ENCODE measurements around the gene DARS1. TPM values are rescaled to one million over a fixed set of nuclear protein-coding genes. Genes with fewer than 3 reads are reported as not detected.
"Not testable (repeated sequence)": the region's sequence is repeated elsewhere in the genome, so short reads cannot be mapped to it uniquely, and the experiment has no call there.

Gene DARS1
- total RNA-seq, 6 experiments from 2014 or later: 65.6 to 74.3 (median 71.3) TPM

GRCh38 chr2:135898234-135898786 lies 87.1 kb downstream of the DARS1 start:
- Mint-ChIP-seq H3K9me3 (no peaks in the 10 kb centered on the region), H3K27ac (no peak overlapping the region), H3K27me3 (ENCODE audit: insufficient read depth) (no peaks in the 10 kb centered on the region; the same call in 1 of the 2 replicates), H3K4me3 (no peak overlapping the region), H3K4me1 (ENCODE audit: low read depth) (peaks cover 5% of the 10 kb centered on the region; the same call in 1 of the 2 replicates), H3K36me3 (ENCODE audit: low read depth) (peaks cover 10% of the 10 kb centered on the region; the same call in 1 of the 2 replicates)
- TF ChIP-seq CTCF (IDR thresholded peaks at IDR 0.05): no peak
- no peak for DNase-seq

GRCh38 chr2:135894930-135895329 lies 90.5 kb downstream of the DARS1 start:
- no peak overlapping the region for H3K27ac Mint-ChIP-seq
- DNase-seq: no peak
- peaks cover 6% of the 10 kb centered on the region; the same call in 1 of the 2 replicates for H3K4me1 Mint-ChIP-seq (ENCODE audit: low read depth)
- TF ChIP-seq CTCF (IDR thresholded peaks at IDR 0.05): no peak
- no peaks in the 10 kb centered on the region for H3K9me3 Mint-ChIP-seq
- no peak overlapping the region for H3K4me3 Mint-ChIP-seq
- H3K36me3 Mint-ChIP-seq (ENCODE audit: low read depth): peaks cover 10% of the 10 kb centered on the region; the same call in 1 of the 2 replicates
- H3K27me3 Mint-ChIP-seq (ENCODE audit: insufficient read depth): peaks cover under 1% of the 10 kb centered on the region

- H3K27me3 Mint-ChIP-seq (ENCODE audit: insufficient read depth): peaks cover 4% of the 10 kb centered on the region
- no peak for TF ChIP-seq CTCF (IDR thresholded peaks at IDR 0.05)
- H3K27ac Mint-ChIP-seq: no peak overlapping the region
These were observed 92.0 kb downstream of the DARS1 start for GRCh38 chr2:135893374-135893794.

GRCh38 chr2:135890835-135891234 lies 94.6 kb downstream of the DARS1 start:
- no peak overlapping the region for H3K4me3 Mint-ChIP-seq
- no peak overlapping the region for H3K27ac Mint-ChIP-seq
- DNase-seq: no peak
- TF ChIP-seq CTCF (IDR thresholded peaks at IDR 0.05): no peak
- peaks cover 10% of the 10 kb centered on the region for H3K27me3 Mint-ChIP-seq (ENCODE audit: insufficient read depth)
- H3K4me1 Mint-ChIP-seq (ENCODE audit: low read depth): peaks cover 6% of the 10 kb centered on the region; the same call in 1 of the 2 replicates
- H3K36me3 Mint-ChIP-seq (ENCODE audit: low read depth): peaks cover 5% of the 10 kb centered on the region; the same call in 1 of the 2 replicates
- peaks cover 17% of the 10 kb centered on the region for H3K9me3 Mint-ChIP-seq

More at GRCh38 chr2:135893374-135893794, 92.0 kb downstream of the DARS1 start:
- no peak for DNase-seq
- Mint-ChIP-seq H3K4me1 (ENCODE audit: low read depth) (peaks cover 6% of the 10 kb centered on the region; the same call in 1 of the 2 replicates), H3K4me3 (no peak overlapping the region), H3K36me3 (ENCODE audit: low read depth) (peaks cover 5% of the 10 kb centered on the region; the same call in 1 of the 2 replicates), H3K9me3 (peaks cover 11% of the 10 kb centered on the region)

GRCh38 chr2:135890149-135890548 lies 95.3 kb downstream of the DARS1 start:
- H3K9me3 Mint-ChIP-seq: peaks cover 17% of the 10 kb centered on the region
- no peak for DNase-seq
- H3K4me1 Mint-ChIP-seq (ENCODE audit: low read depth): peaks cover 6% of the 10 kb centered on the region; the same call in 1 of the 2 replicates
- H3K36me3 Mint-ChIP-seq (ENCODE audit: low read depth): peaks cover 5% of the 10 kb centered on the region; the same call in 1 of the 2 replicates
- H3K27ac Mint-ChIP-seq: no peak overlapping the region
- no peak for TF ChIP-seq CTCF (IDR thresholded peaks at IDR 0.05)
- peaks cover 11% of the 10 kb centered on the region for H3K27me3 Mint-ChIP-seq (ENCODE audit: insufficient read depth)
- H3K4me3 Mint-ChIP-seq: no peak overlapping the region

- H3K4me3 Mint-ChIP-seq; H3K36me3 Mint-ChIP-seq (ENCODE audit: low read depth); H3K4me1 Mint-ChIP-seq (ENCODE audit: low read depth); H3K27ac Mint-ChIP-seq; DNase-seq: not testable (repeated sequence)
- Mint-ChIP-seq H3K9me3 (peaks cover 17% of the 10 kb centered on the region), H3K27me3 (ENCODE audit: insufficient read depth) (peaks cover 13% of the 10 kb centered on the region)
These were observed 96.8 kb downstream of the DARS1 start for GRCh38 chr2:135888587-135888986.
